ENCODE data around the gene ZNF91.

DNA sequence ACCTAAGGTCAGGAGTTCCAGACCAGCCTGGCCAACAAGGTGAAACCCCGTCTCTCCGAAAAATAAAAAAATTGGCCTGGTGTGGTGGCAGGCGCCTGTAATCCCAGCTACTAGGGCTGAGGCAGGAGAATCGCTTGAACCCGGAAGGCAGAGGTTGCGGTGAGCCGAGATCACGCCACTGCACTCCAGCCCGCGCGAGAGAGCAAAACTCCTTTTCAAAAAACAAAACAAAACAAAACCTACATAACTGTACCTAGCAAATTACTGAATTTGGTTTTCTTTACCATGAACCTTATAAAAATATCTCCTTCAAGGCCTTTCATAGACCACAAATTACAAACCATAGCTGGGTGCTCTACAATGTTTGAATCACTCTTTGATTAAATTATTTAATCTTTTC lies 760 bp downstream of the ZNF91 start:
- TF ChIP-seq SIN3A (IDR thresholded peaks at IDR 0.05; ENCODE audit: borderline replicate concordance, insufficient read depth, low read length) (no peak), REST (IDR thresholded peaks at IDR 0.05; ENCODE audit: insufficient read depth in 1 of 2, low read depth in 2 of 2, low read length in 2 of 2) (no peak), POLR2AphosphoS5 (IDR thresholded peaks at IDR 0.05; ENCODE audit: low read depth, low read length) (no peak), TAF1 (IDR thresholded peaks at IDR 0.05; ENCODE audit: borderline replicate concordance, insufficient read depth, low read length) (no peak), FOXP2 (optimal IDR thresholded peaks at IDR 0.05; ENCODE audit: borderline replicate concordance, extremely low read depth, extremely low read length, insufficient read depth) (no peak)

Data from PFSK-1 (cell line).